Chondrocyte (in vitro differentiated cells): ENCODE data around the gene ANKRD50. TPM values are rescaled to one million over a fixed set of nuclear protein-coding genes. Genes with fewer than 3 reads are reported as not detected.

Experiments used
- DNase-seq: peaks from one replicate; pipeline ENCODE4 v3.0.0; 2021; ENCODE audit warnings: mixed read lengths, low spot score
- H3K27ac Mint-ChIP-seq: one replicate; pipeline ENCODE4 v1.8.0; 2021; ENCODE audit warnings: mild to moderate bottlenecking, moderate library complexity, mixed read lengths; ENCODE audit not compliant: unreplicated experiment
- H3K27me3 Mint-ChIP-seq: 2 replicates; pipeline ENCODE4 v1.8.0; 2021; ENCODE audit warnings: low read depth, mixed read lengths
- H3K36me3 Mint-ChIP-seq: 2 replicates; pipeline ENCODE4 v1.8.0; 2021; ENCODE audit warnings: low read depth, mixed read lengths
- H3K4me1 Mint-ChIP-seq: 2 replicates; pipeline ENCODE4 v1.8.0; 2021; ENCODE audit warnings: low read depth, mild to moderate bottlenecking, mixed read lengths
- H3K4me3 Mint-ChIP-seq: one replicate; pipeline ENCODE4 v1.8.0; 2021; ENCODE audit warnings: mild to moderate bottlenecking, moderate library complexity, mixed read lengths; ENCODE audit not compliant: unreplicated experiment
- H3K9me3 Mint-ChIP-seq: 2 replicates; pipeline ENCODE4 v1.8.0; 2021; ENCODE audit warnings: low read depth, mixed read lengths
- CTCF ChIP-seq: fragments of 200-600 bp; sonication (generic); IDR thresholded peaks from 2 replicates; pipeline ENCODE4 v1.5.0; 2021; ENCODE audit warnings: antibody characterized with exemption, mild to moderate bottlenecking, moderate library complexity
- total RNA-seq: library from RNA; stranded (reverse); gene quantifications from 3 replicates; pipeline ENCODE4 v1.2.1, GENCODE V29; 2021

ANKRD50 gene
- total RNA-seq, 1 donor from 2014 or later = 47.8 TPM

DNA sequence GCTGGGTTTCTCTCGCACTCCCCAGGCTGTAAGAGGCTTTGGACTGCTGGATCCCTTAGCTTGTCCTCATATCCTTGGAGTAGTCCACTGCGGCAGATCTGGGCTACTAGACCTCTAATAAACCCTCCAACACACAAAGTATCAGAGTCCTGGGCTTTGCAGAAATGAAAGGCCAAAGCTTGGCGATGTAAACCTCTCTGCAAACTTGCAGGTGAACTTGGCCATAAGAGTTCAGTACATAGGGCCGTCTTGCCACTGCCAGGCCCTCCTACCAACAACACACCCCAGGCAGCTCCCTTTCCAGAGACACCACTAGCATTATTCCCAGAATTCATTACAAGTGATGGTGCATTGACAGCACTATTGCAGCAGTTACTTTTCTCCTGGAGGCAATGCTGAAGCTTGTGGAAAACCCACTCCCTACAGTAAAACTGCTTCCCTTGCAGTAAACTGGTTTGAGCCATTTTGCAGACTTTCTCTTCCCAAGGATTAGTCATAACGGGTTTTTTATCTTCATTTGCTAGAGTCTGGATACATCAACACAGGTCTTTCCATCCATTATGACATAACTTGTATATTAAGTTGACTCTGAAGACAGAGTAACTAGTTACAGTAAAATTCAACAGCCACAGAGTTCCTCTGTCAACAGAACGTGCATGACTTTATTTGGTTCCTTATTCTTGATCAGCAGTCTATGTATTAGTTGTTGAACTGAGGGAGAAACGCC lies 2.4 kb downstream of the ANKRD50 start:
- no peaks in the 10 kb centered on the region for H3K27me3 Mint-ChIP-seq
- no peak overlapping the region for H3K4me3 Mint-ChIP-seq
- H3K36me3 Mint-ChIP-seq = peaks cover 7% of the 10 kb centered on the region
- no peak overlapping the region for H3K27ac Mint-ChIP-seq
- DNase-seq = no peak
- H3K4me1 Mint-ChIP-seq = peaks cover 49% of the 10 kb centered on the region
- no peaks in the 10 kb centered on the region for H3K9me3 Mint-ChIP-seq
- no peak for TF ChIP-seq CTCF

DNA sequence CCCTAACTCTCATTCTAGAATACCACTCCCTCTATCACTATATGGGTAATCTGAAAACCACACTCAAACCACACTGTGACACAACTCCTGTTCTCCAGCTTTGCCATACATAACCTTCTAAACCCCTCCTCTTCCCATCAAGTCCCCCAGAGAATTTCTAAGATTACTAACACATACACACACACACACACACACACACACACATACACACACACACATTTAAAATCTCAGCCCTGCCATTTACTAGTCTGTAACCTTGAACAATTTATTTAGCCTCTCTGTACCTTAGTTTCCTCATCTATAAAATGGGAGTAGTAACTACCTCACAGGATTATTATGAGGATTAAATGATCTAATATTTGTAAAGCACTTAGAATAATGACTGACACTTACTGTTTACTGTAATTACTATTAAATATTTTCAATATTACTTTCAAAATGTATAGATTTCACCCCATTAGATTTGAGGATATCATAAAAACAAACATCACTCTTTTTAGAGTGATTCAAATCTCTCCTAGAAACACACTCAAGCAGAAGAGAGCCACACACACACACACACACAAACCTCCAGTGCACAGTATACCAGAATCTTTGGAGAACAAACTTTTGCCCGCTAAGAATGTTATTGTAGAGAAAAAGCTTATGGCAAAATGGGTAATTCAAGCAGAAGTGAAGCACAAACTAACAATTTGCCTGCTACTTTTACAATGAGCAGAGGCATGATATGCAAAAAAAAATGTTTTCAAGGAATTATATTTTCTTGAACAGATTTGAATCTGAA lies 3.8 kb downstream of the ANKRD50 start:
- Mint-ChIP-seq H3K27me3 (no peaks in the 10 kb centered on the region), H3K9me3 (no peaks in the 10 kb centered on the region), H3K27ac (peak overlapping the region; percentile 38), H3K36me3 (peaks cover 12% of the 10 kb centered on the region), H3K4me3 (no peak overlapping the region), H3K4me1 (peaks cover 61% of the 10 kb centered on the region)
- no peak for TF ChIP-seq CTCF
- DNase-seq = no peak

GRCh38 chr4:124705393-124705792 lies 7.1 kb downstream of the ANKRD50 start:
- H3K9me3 Mint-ChIP-seq = no peaks in the 10 kb centered on the region
- DNase-seq = no peak
- H3K36me3 Mint-ChIP-seq = peaks cover 24% of the 10 kb centered on the region
- no peaks in the 10 kb centered on the region for H3K27me3 Mint-ChIP-seq
- H3K4me1 Mint-ChIP-seq = peaks cover 76% of the 10 kb centered on the region
- no peak for TF ChIP-seq CTCF
- no peak overlapping the region for H3K4me3 Mint-ChIP-seq
- peak overlapping the region; percentile 22 for H3K27ac Mint-ChIP-seq

DNA sequence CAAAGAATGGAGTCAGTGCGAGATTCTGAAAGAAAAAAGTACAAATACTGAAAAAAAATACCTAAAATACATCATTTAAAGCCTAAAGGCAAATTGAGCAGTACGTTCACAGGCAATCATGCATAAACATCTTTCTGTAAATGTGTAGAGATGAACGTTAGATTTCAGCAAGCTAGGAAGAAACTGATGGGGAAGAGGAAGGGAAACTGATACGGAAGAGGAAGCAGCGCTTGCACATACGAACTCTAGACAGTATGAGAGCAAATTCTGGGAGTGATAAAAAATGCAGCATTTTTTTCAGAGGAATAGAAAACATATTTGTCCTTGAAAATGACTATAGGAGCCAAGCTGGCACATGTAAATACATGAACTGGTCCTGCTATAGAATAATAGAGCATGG lies 9.4 kb downstream of the ANKRD50 start:
- H3K27me3 Mint-ChIP-seq = no peaks in the 10 kb centered on the region
- no peak overlapping the region for H3K27ac Mint-ChIP-seq
- H3K4me3 Mint-ChIP-seq = no peak overlapping the region
- peaks cover 67% of the 10 kb centered on the region for H3K4me1 Mint-ChIP-seq
- H3K36me3 Mint-ChIP-seq = peaks cover 29% of the 10 kb centered on the region
- no peak for DNase-seq
- H3K9me3 Mint-ChIP-seq = peaks cover 4% of the 10 kb centered on the region
- no peak for TF ChIP-seq CTCF

- peaks cover 35% of the 10 kb centered on the region for H3K4me1 Mint-ChIP-seq
- TF ChIP-seq CTCF = no peak
- no peak overlapping the region for H3K4me3 Mint-ChIP-seq
- no peaks in the 10 kb centered on the region for H3K27me3 Mint-ChIP-seq
- H3K9me3 Mint-ChIP-seq = peaks cover 26% of the 10 kb centered on the region
- H3K27ac Mint-ChIP-seq = no peak overlapping the region
- DNase-seq = no peak
- peaks cover 31% of the 10 kb centered on the region for H3K36me3 Mint-ChIP-seq
Observed at GRCh38 chr4:124697441-124697840, 15.1 kb downstream of the ANKRD50 start.
